HepG2 (cell line): Measurements from ENCODE around the gene SMARCB1. TPM values are rescaled to one million over a fixed set of nuclear protein-coding genes. Genes with fewer than 3 reads are reported as not detected.

Source experiments
- DDIT3 ChIP-seq: sonication (generic); formaldehyde crosslinking; IDR thresholded peaks from 2 replicates; pipeline ENCODE4 v1.4.0; 2020; ENCODE audit warnings: mild to moderate bottlenecking, missing genetic modification reagents
- ELK4 ChIP-seq: sonication (generic); formaldehyde crosslinking; IDR thresholded peaks from 2 replicates; pipeline ENCODE4 v1.9.0; 2021; ENCODE audit warnings: missing genetic modification reagents, borderline replicate concordance
- FLYWCH1 ChIP-seq: sonication (generic); formaldehyde crosslinking; IDR thresholded peaks from 2 replicates; pipeline ENCODE4 v1.8.1; 2023; ENCODE audit warnings: mild to moderate bottlenecking, missing genetic modification reagents
- FOXC1 ChIP-seq: sonication (generic); formaldehyde crosslinking; IDR thresholded peaks from 2 replicates; pipeline ENCODE4 v1.8.0; 2022; ENCODE audit warnings: mild to moderate bottlenecking, missing genetic modification reagents, borderline replicate concordance
- GMEB2 ChIP-seq: IDR thresholded peaks from 2 replicates; pipeline ENCODE4 v1.6.1; 2016; ENCODE audit warnings: missing biosample characterization, missing genetic modification reagents, low read depth
- KDM5A ChIP-seq: fragments of 200-600 bp; sonication (generic); IDR thresholded peaks from 2 replicates; pipeline ENCODE4 v1.7.0; 2018; ENCODE audit warnings: antibody characterized with exemption, mild to moderate bottlenecking, low read length, borderline replicate concordance
- NFE2 ChIP-seq: sonication (generic); formaldehyde crosslinking; IDR thresholded peaks from 2 replicates; pipeline ENCODE4 v1.4.0; 2020; ENCODE audit warnings: missing genetic modification reagents
- POLR2G ChIP-seq: fragments of 200-400 bp; formaldehyde crosslinking; IDR thresholded peaks from 2 replicates; pipeline ENCODE4 v1.6.1; 2018; ENCODE audit warnings: mild to moderate bottlenecking, low read depth, low read length, moderate library complexity
- RBM39 ChIP-seq: fragments of 200-400 bp; formaldehyde crosslinking; IDR thresholded peaks from one replicate; pipeline ENCODE4 v1.6.1; 2018; ENCODE audit warnings: antibody characterized with exemption, mild to moderate bottlenecking, low read depth, low read length; ENCODE audit not compliant: poor library complexity, severe bottlenecking
- RFXANK ChIP-seq: IDR thresholded peaks from 2 replicates; pipeline ENCODE4 v1.6.1; 2016
- SOX5 ChIP-seq: IDR thresholded peaks from 2 replicates; pipeline ENCODE4 v1.6.1; 2016; ENCODE audit warnings: borderline replicate concordance
- ZBTB21 ChIP-seq: sonication (generic); formaldehyde crosslinking; IDR thresholded peaks from 2 replicates; pipeline ENCODE4 v1.4.0; 2020; ENCODE audit warnings: missing genetic modification reagents
- ZFP36L1 ChIP-seq: sonication (generic); formaldehyde crosslinking; IDR thresholded peaks from 2 replicates; pipeline ENCODE4 v1.8.0; 2022; ENCODE audit warnings: mild to moderate bottlenecking, missing genetic modification reagents, moderate library complexity
- ZFP62 ChIP-seq: sonication (generic); formaldehyde crosslinking; IDR thresholded peaks from 2 replicates; pipeline ENCODE4 v1.4.0; 2020; ENCODE audit warnings: missing genetic modification reagents
- ZIK1 ChIP-seq: sonication (generic); formaldehyde crosslinking; IDR thresholded peaks from 2 replicates; pipeline ENCODE4 v1.5.0; 2020; ENCODE audit warnings: mild to moderate bottlenecking, low read depth, missing genetic modification reagents, borderline replicate concordance
- ZNF121 ChIP-seq: sonication (generic); formaldehyde crosslinking; IDR thresholded peaks from 2 replicates; pipeline ENCODE4 v1.5.0; 2020; ENCODE audit warnings: mild to moderate bottlenecking, missing genetic modification reagents
- ZNF263 ChIP-seq: sonication (generic); formaldehyde crosslinking; IDR thresholded peaks from 2 replicates; pipeline ENCODE4 v1.4.0; 2020; ENCODE audit warnings: missing genetic modification reagents
- ZNF335 ChIP-seq: sonication (generic); formaldehyde crosslinking; IDR thresholded peaks from 2 replicates; pipeline ENCODE4 v1.4.0; 2020; ENCODE audit warnings: missing genetic modification reagents
- ZNF337 ChIP-seq: sonication (generic); formaldehyde crosslinking; IDR thresholded peaks from 2 replicates; pipeline ENCODE4 v1.5.1; 2020; ENCODE audit warnings: missing genetic modification reagents, low read depth, mild to moderate bottlenecking, borderline replicate concordance
- ZNF432 ChIP-seq: sonication (generic); formaldehyde crosslinking; IDR thresholded peaks from 2 replicates; pipeline ENCODE4 v1.5.0; 2020; ENCODE audit warnings: missing genetic modification reagents, mild to moderate bottlenecking, borderline replicate concordance
- ZNF597 ChIP-seq: sonication (generic); formaldehyde crosslinking; IDR thresholded peaks from 2 replicates; pipeline ENCODE4 v1.5.0; 2020; ENCODE audit warnings: missing genetic modification reagents
- ZNF7 ChIP-seq: IDR thresholded peaks from 2 replicates; pipeline ENCODE4 v1.6.1; 2016; ENCODE audit warnings: missing biosample characterization, missing genetic modification reagents
- ZNF766 ChIP-seq: sonication (generic); formaldehyde crosslinking; IDR thresholded peaks from 2 replicates; pipeline ENCODE4 v1.5.0; 2020; ENCODE audit warnings: missing genetic modification reagents, borderline replicate concordance
- ZSCAN5A ChIP-seq: sonication (generic); formaldehyde crosslinking; IDR thresholded peaks from 2 replicates; pipeline ENCODE4 v1.8.0; 2022; ENCODE audit warnings: mild to moderate bottlenecking, missing genetic modification reagents, borderline replicate concordance
- ZZZ3 ChIP-seq: sonication (generic); formaldehyde crosslinking; IDR thresholded peaks from 2 replicates; pipeline ENCODE4 v1.4.0; 2020; ENCODE audit warnings: missing genetic modification reagents, mild to moderate bottlenecking, borderline replicate concordance
- polyA plus RNA-seq, 8 experiments: library from polyadenylated mRNA; depleted of rRNA in 3 of 8; stranded (reverse) in 7 of 8; unstranded in 1 of 8; fragments of >200 nt; fragmentation: Illumina TruSeq in 4 of 8; extraction: Trizol in 4 of 8; gene quantifications; 2 replicates each; pipeline versions ENCODE4 v1.2.1 to v1.2.3, GENCODE V29; 2011 to 2016; ENCODE audit warnings: low read depth in 4 of 8, missing spikeins in 1 of 8, mixed read lengths in 1 of 8; ENCODE audit not compliant: insufficient read depth in 1 of 8
- total RNA-seq, 5 experiments: library from RNA; depleted of rRNA; stranded (reverse); fragments of >200 nt; fragmentation: Illumina TruSeq; extraction: Trizol; gene quantifications; 2 replicates each; pipeline ENCODE4 v1.2.3, GENCODE V29; 2016; ENCODE audit warnings: low read depth in 1 of 5

The SMARCB1 gene
- total and polyA plus RNA-seq, 2 of the 13 experiments (the other 11 are each of a cell fraction or from before 2014, with no cell fraction given) = 74.0 to 166 TPM

GRCh38 chr22:23764899-23765881 is 21.6 kb upstream of the SMARCB1 start (continued):
- TF ChIP-seq ZIK1 (CRISPR knock-in tag) (no peak), ZBTB21 (CRISPR knock-in tag) (no peak), ZNF335 (CRISPR knock-in tag) (0 out of 2 replicates have a peak, but pooled peaks have one; percentile 32), SOX5 (CRISPR knock-in tag) (peak; percentile 32; the same call in 1 of the 2 replicates), ZNF766 (CRISPR knock-in tag) (no peak), DDIT3 (CRISPR knock-in tag) (peak; percentile 95; the same call in 1 of the 2 replicates), ZZZ3 (no peak), ZNF597 (no peak), ZNF7 (CRISPR knock-in tag) (no peak), RBM39 (no peak), RFXANK (CRISPR knock-in tag) (no peak), FLYWCH1 (CRISPR knock-in tag) (no peak), ZFP62 (CRISPR knock-in tag) (no peak), ZNF121 (CRISPR knock-in tag) (no peak), GMEB2 (no peak), ELK4 (CRISPR knock-in tag) (no peak), FOXC1 (CRISPR knock-in tag) (no peak), ZSCAN5A (CRISPR knock-in tag) (no peak), ZNF263 (CRISPR knock-in tag) (no peak), KDM5A (no peak), ZNF432 (CRISPR knock-in tag) (no peak), NFE2 (CRISPR knock-in tag) (no peak), POLR2G (no peak), ZNF337 (CRISPR knock-in tag) (no peak), ZFP36L1 (CRISPR knock-in tag) (no peak)
